Measurements from ENCODE around the gene GCAT. TPM values are rescaled to one million over a fixed set of nuclear protein-coding genes. Genes with fewer than 3 reads are reported as not detected.

GCAT gene
- total and polyA plus RNA-seq, 2 of the 4 experiments (the other 2 are of a cell fraction): 20.6 to 32.3 TPM

- Histone ChIP-seq H3K27me3 (ENCODE audit: control insufficient read depth, insufficient read depth, low read length) (no peaks in the 10 kb centered on the region), H2AK9ac (replicated peaks; ENCODE audit: low read depth, low read length, poor library complexity) (peak overlapping the region; percentile 42), H3K18ac (ENCODE audit: low read depth, low read length) (no peak overlapping the region), H3K9ac (ENCODE audit: low read depth, low read length) (no peak overlapping the region), H2BK120ac (ENCODE audit: low read depth, low read length) (no peak overlapping the region), H3K36me3 (ENCODE audit: control insufficient read depth, insufficient read depth, low read length) (peaks cover 41% of the 10 kb centered on the region), H4K91ac (ENCODE audit: insufficient read depth, low read depth, low read length) (no peak overlapping the region), H4K20me1 (ENCODE audit: insufficient read depth, low read length) (no peaks in the 10 kb centered on the region), H2BK5ac (ENCODE audit: low read depth, low read length, poor library complexity, severe bottlenecking) (no peak overlapping the region), H3K4me3 (ENCODE audit: insufficient read depth, low read depth, low read length) (no peak overlapping the region), H3K4me2 (ENCODE audit: low read depth, low read length) (no peak overlapping the region), H2BK15ac (ENCODE audit: low read depth, low read length) (no peak overlapping the region), H3K14ac (replicated peaks; ENCODE audit: low read depth, low read length) (no peak overlapping the region), H4K8ac (ENCODE audit: low read depth in 2 of 2, low read length in 2 of 2) (no peak overlapping the region), H3K27ac (ENCODE audit: insufficient read depth, low read length) (no peak overlapping the region), H3K4ac (ENCODE audit: low read depth, low read length) (no peak overlapping the region), H3K23ac (ENCODE audit: low read depth, low read length) (no peak overlapping the region), H3K9me3 (ENCODE audit: control insufficient read depth, insufficient read depth, low read length) (no peaks in the 10 kb centered on the region), H4K5ac (ENCODE audit: low read depth, low read length) (no peak overlapping the region), H3K9me1 (ENCODE audit: insufficient read depth, low read length) (no peaks in the 10 kb centered on the region), H3K79me1 (ENCODE audit: low read depth in 1 of 2, low read length in 2 of 2) (0 out of 4 replicates have a peak, but pooled peaks cover 0 to 3% of the 10 kb centered on the region in 2 experiments), H2AFZ (replicated peaks; ENCODE audit: low read length, poor library complexity) (peak overlapping the region; percentile 21), H3K56ac (ENCODE audit: extremely low read depth, insufficient read depth, low read length) (no peak overlapping the region), H2BK20ac (ENCODE audit: low read depth, low read length) (no peak overlapping the region), H3K4me1 (ENCODE audit: control insufficient read depth, insufficient read depth, low read length) (no peaks in the 10 kb centered on the region), H2AK5ac (ENCODE audit: low read depth, low read length) (no peak overlapping the region)
- dilution Hi-C loops (cut with HindIII; ENCODE audit: low sequenced_read_pairs, unreplicated experiment) (no loop called here), intact Hi-C loops (cut with micrococcal nuclease) (no loop called here), in situ Hi-C loops (cut with MboI; ENCODE audit: low sequenced_read_pairs) (no loop called here)
- DNase-seq (no peak), ATAC-seq (ENCODE audit: low read depth) (no peak)
- WGBS, 2 experiments (ENCODE audit: extremely low coverage in 2 of 2, insufficient read length in 1 of 2): 96% methylated on average over 11 of the region's 16 CpGs; no CpG with 5 or more reads in 1 of the 2 experiments
- CTCF ChIA-PET: no interaction called here
- BruUV-seq (replicated peaks): no TSS peak
- TF ChIP-seq SMC3 (IDR thresholded peaks at IDR 0.05; ENCODE audit: low read depth, low read length): no peak
- TF ChIP-seq MAZ (IDR thresholded peaks at IDR 0.05; ENCODE audit: borderline replicate concordance, low read depth, low read length): no peak
- TF ChIP-seq NFE2L2 (IDR thresholded peaks at IDR 0.05; ENCODE audit: low read depth, low read length): no peak
- no peak for TF ChIP-seq RCOR1 (IDR thresholded peaks at IDR 0.05; ENCODE audit: insufficient replicate concordance, low read length)
- no peak for TF ChIP-seq FOS (IDR thresholded peaks at IDR 0.05; ENCODE audit: low read depth, low read length)
- TF ChIP-seq, protein P1, sequence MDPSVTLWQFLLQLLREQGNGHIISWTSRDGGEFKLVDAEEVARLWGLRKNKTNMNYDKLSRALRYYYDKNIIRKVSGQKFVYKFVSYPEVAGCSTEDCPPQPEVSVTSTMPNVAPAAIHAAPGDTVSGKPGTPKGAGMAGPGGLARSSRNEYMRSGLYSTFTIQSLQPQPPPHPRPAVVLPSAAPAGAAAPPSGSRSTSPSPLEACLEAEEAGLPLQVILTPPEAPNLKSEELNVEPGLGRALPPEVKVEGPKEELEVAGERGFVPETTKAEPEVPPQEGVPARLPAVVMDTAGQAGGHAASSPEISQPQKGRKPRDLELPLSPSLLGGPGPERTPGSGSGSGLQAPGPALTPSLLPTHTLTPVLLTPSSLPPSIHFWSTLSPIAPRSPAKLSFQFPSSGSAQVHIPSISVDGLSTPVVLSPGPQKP (IDR thresholded peaks at IDR 0.05; ENCODE audit: borderline replicate concordance, low read depth, low read length): no peak
- no peak for TF ChIP-seq CTCF (conservative IDR thresholded peaks at IDR 0.05; ENCODE audit: low read depth, low read length)
- POLR2A ChIA-PET (ENCODE audit: unreplicated experiment): no interaction called here
These were observed 24.5 kb downstream of the GCAT start for GRCh38 chr22:37832022-37832857.

Data from IMR-90 (cell line).